ENCODE results near the gene IER5.
A peak's percentile ranks its signal among the peaks of the same experiment; 100 is the strongest.
"Not testable (repeated sequence)": the region's sequence is repeated elsewhere in the genome, so short reads cannot be mapped to it uniquely, and the experiment has no call there.

Gene IER5

DNA sequence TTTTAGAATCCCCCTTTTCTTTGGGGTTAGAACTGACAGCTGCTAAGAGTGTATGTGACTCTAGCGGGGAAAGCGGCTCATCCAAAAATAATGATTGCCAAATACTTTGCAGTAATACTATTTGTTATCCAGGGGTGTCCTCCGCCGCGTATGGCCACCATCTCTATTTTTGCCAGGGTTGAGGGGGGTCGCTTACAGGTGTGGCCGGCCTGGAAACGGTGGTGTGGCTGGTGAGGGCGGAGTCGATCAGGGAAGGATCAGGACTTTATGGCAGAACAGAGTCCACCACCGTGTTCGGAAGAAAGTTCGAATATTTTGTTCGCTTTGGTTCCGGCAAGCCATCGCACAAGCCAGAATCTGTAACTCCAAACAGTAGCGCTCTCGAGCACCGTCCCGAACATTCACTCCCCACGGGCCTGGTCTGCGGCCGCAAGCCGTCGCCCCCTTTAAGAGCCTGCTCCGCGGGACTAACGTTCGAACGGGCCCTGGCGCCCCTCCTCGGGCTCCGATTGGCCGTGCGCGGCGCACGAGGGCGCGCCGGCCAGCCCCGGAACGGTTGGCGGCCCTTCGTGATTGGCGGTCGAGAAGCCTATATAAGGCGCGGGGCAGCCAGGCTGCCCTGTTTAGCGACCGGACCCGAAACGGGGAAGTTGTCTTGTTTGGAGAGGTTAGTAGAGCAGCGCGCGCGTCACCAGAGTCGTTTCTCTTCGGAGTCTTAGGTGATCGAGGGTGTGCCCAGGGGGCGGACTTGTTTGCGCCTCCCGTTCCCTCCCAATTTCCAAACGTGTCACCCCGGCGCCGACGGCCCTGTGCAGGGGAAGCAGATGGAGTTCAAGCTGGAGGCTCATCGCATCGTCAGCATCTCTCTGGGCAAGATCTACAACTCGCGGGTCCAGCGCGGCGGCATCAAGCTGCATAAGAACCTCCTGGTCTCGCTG is at the start of gene IER5:
TSS of gene IER5 (plus strand) at position 622 of the 938 bp plus-strand sequence. CDS start at position 825, 203 bp downstream.
- DNase-seq, result peak; percentile 97

DNA sequence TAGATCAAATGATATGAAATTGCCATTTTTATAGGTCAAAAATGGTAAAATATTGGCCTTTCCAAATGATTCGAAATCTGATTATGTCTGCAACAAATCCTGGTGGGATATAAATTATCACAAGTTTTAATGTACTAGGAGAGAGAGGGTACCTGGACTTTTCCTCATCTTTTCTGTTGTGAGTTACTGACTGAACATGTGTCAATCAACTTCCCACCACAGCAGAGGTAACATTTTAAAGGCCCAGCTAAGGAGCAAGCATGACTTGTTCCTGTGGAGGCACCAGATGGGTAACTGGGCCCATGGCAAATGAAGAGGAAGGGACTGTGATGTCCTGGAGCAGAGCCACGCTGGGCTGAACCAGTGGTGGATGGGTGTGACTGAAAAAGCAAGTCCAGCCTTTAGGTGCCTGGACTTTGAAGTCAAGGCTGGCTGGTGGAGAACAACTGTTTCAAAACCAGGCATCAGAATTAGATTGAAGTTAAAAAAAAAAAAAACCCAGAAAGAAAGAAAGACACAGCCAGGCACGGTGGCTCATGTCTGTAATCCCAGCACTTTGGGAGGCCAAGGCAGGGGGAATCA is 48.1 kb upstream of the IER5 start:
- DNase-seq, result no peak

DNA sequence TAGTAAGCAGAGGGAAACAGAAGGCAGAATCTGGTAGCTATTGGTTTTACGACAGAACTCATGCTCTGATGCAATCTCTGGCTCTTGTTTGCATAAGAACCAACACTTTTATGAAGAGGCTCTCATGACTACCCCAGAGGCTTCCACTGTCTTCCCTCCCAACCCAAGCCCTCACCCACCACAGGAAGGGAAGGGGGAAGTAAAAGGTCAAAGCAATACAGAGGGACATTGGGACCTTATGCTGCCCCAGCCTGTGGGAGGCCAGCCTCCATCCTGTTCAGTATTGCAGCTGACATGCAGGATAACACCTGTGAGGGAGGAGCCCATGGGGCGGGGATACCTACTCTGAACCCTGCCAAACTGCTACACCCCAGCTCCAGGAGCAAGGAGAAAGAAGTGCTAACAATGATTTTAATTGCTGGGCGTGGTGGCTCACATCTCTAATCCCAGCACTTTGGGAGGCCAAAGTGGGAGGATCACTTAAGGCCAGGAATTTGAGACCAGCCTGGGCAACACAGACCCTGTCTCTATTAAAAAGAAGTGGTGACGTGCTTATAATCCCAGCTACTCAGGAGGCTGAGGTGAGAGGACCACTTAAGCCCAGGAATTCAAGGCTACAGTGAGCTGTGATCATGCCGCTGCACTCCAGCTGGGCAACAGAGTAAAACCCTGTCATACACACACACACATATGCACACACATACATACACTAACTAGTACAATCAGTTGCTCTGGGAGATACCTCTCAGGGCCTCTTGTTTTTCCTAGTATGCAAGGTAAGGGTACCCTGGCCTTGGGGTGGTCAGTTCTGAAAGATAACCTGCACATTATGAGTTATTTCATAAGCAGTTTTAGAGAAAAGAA is 45.2 kb upstream of the IER5 start:
- DNase-seq, result peak; percentile 22

DNA sequence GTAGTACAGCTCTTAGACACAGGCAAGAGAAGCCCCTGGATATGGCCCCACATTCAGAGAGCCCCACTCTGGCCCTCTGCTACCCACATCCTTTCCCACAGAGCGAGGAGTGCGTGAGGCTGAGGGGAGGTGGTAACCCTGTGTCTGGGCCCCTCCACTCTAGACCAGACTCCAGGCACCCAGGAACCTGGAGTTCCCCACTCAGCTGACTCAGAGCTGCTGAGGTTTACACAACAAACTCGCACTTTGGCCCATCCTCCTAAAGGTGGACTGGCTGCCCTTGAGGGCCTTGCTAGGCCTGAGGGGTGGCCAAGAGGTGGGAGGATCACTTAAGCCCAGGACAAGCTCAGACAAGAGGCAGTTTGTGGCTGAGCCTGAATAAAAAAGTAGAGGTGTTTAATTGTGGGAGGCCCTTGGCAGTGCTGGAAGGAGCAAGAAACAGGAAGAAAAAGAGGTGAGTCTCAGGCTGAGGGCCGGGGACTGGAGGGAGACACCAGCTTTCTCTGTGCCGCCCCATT is 44.0 kb upstream of the IER5 start:
- DNase-seq, result no peak

DNA sequence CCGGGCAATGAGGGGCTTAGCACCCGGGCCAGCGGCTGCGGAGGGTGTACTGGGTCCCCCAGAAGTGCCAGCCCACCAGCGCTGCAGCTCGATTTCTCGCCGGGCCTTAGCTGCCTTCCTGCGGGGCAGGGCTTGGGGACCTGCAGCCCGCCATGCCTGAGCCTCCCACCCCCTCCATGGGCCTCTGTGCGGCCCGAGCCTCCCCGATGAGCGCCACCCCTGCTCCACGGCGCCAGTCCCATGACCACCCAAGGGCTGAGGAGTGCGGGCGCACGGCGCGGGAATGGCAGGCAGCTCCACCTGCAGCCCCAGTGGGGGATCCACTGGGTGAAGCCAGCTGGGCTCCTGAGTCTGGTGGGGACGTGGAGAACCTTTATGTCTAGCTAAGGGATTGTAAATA is 42.6 kb upstream of the IER5 start:
- DNase-seq, result not testable (repeated sequence)

DNA sequence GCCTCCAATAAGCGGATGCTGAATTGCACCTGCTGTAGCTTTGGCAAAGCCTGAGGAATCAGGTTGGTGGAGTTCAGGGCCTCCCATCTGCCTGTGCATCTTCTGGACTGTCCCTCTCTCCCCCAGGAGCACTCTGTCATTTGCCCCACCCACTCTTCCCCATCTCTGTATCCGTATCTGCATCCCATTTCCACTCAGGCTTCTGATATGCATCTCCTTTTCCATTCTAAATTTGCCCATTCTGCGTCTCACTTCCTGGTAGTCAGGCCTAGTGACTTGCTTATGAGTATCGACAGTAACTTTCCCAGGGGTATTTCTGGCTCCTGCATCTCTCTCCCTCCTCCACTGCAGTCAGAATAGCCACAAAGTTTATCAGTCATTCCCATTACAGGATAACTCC is 39.1 kb upstream of the IER5 start:
- DNase-seq, result no peak

DNA sequence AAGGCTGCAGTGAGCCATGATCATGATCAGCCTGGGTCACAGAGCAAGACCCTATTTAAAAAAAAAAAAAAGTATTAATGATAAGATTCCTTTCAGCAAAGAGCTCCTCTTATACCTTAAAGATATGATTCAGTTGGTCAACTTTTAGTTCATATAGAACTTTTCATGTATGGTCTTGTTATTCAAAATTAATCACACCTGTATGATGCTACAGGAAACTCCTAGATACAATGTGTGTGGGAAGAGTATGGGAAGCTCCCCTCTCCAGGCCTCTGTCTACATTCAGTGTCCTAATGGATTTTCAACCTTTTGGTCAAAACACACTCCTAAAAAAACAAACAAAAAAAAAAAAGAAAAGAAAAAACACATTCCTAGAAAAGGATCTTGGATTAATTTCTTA is 37.6 kb upstream of the IER5 start:
- no peak for DNase-seq

DNA sequence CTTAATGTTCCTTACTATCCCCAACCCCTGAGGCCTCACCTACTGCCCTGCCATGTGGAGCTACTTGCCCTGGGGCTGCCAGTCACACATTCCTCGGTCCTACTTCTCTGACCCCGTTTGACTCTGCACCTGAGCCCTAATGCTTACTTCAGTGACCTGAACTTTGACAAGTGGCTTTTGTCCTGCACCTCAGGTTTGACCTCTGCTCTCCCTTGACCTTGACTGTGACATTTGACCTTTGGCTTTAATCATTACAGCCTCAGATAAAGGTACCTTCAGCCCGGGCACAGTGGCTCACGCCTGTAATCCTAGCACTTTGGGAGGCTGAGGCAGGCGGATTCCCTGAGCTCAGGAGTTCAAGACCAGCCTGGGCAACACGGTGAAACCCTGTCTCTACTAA is 31.9 kb upstream of the IER5 start:
- DNase-seq, result no peak

DNA sequence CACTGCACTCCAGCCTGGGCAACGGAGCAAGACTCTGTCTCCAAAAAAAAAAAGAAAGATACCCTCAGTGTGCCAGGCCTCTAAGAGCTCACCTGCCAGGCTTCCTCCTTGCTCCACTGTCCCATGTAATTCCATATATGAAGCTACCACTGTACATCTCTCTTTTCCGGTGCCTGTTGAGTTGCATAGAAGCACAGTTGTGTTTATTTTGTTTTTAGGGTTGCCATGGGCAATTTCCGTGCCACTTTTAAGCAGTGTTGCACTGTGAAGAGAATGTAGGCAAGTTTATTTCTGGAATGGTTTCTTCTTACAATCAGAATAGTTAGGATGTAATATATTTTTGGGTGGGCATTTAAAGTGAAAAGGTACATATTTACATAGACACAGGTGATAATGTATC is 31.4 kb upstream of the IER5 start:
- DNase-seq, result no peak

DNA sequence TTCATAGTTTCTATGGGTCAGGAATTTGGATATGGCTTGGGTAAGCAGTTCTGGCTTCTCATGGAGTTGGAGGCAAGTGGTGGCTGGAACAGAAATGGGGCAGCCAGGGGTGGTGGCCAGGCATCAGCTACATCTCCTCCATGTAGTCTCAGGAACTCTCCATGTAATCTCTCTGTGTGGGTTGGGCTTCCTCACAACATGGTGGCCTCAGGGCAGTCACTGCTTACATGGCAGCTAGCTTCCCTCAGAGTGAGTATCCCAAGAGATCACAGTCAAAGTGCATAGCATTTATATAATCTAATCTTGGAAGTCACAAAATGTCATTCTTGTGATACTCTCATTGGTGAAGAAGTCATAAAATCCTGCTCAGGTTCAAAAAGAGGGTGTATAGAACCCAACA is 29.1 kb upstream of the IER5 start:
- DNase-seq, result no peak

DNA sequence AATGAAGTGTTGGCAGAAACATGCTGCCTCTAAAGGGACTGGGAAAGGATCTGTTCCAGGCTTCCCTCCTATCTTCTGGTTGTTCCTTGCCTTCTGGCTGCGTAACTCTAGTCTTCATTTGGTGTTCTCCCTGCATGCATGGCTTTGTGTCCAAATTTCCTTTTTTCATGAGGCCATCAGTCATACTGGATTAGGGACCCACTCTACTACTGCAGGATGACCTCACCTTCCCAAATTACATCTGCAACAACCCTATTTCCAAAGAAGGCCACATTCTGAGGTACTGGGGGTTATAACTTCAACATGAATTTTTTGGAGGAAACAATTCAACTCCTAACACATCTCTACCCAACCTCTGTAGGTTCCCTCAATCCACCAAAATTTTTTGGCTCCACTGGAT is 28.4 kb upstream of the IER5 start:
- no peak for DNase-seq

DNA sequence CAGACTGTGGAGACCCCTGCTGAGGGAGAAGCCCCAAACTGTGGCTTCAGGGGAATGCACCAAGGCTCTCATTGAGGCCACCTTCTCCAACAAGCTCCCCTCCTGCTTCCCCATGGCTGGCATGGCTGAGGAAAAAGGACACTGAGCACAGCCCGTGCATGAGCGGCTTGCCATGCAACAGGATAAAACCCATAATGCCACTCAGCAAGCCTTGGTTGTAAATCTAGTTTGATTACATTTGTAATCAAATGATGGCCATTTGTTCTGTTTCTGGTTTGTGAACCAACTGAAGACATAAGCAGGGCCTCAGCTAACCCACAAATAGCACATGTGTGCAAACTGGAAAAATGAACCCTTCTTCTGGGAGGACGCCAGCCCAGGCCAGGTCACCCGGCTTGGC is 27.6 kb upstream of the IER5 start:
- DNase-seq, result not testable (repeated sequence)

DNA sequence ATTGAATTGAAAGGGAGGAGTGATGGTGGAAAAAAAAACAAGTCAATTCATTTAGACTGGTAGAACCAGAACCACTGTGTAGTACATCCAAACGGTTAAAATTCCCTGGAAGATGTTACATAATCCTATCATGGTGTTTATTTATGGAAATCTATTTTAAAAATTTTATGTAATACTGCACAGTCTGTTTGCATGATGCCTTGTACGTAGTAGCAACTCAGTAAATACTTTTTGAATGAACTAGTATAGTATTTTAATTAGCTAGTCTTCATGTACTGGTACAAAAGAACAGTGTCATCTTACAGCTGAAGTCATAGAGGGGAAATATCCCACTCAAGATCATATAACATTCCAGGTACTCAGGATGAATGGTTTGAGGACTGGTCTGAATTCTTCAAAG is 27.0 kb upstream of the IER5 start:
- no peak for DNase-seq

DNA sequence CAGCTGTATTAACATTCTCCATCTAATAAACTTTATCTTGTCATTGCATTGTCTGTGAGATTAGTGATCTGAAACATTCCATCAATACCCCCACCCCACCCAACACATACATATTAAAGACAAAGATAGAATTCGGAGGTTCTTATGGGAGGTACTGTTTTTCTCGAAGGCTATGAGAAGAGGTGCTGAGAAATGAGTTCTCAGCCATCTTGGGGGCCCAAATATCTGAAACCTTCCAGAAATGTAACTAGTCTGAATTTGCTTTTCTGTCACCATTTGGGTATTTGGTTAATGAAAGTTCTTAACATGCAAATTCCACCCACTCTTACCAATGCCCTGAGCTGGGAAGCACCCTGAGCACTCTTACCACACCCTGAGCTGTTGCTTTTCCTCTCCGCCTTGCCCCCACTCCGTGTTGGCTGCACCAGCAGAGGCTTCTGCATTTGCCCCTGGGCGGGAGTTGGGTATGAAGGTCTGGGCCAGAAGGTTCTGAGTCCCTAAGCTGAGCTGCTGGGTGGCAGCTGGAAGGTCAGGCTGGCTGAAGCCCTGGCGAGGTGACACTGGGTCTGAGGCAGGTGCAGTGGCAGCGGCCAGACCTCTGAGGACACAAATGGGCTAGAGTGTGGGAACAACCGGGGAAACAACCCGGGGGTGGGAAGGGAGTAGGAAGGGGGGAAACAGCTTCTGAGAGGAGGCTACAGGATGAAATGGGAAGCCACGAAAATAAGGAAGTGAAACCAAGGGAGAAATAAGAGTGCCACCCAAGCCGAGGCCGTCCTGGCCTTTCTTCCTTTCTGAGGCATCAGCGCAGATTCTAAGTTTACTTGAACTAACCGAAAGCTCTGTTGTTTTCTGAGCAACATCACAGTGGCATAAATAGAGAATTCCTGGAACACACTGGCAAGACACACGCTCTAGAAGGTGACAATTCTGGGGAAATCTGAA is 26.3 kb upstream of the IER5 start:
- no peak for DNase-seq

DNA sequence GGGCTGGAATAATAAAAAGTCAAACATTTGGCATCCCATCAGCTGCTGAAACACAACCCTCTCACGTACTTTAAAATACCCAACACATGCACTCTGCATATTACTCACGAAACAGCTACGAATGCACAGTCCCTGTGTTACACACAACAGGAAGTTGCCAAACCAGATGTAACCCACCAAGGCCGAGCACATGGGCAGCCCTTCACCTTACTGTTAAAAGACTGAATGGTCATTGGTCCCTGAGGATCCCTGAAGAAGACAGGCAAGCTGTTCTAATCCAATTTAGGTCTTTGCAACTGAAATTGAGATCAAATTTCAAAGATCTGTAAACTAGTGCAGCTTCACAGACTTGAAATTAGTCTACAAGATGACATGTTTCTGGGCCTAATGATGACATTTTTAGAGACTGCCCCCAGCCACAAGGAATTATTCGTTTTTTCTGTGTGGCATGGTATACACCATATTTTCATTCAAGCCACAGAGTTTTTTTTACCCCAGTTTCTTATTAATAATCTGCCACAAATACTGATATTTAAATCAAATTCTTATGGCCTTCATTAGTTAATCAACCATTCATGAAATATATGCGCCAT is 25.6 kb upstream of the IER5 start:
- peak; percentile 70 for DNase-seq

DNA sequence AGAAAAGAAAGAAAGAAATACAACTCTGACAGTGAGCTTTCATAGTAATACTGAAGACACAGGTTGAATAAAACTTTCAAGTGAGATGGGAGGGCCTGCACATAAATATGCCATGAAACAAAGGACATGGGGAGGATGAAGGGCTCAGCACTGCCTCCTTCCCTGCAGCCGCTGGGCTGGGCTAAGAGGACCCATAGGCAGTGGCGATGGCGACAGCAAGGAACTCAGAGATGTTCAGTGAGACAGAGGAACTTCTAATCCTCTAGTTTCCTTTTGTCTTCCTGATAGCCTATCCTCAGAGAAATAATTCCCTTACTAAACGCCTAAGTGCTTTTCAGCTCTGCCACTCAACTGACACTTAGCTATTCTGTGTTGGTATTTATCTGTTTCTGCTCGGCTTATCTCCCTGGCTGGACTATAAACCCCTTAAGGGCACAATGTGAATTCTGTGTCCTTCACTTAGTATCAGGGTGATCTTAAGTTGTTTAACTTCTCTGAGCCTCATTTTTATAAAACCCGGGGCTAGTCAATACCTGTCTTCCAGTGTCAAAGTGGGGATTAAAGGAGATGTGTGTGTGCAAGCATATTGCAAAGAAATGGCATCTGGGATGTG is 24.4 kb upstream of the IER5 start:
- DNase-seq, result no peak

DNA sequence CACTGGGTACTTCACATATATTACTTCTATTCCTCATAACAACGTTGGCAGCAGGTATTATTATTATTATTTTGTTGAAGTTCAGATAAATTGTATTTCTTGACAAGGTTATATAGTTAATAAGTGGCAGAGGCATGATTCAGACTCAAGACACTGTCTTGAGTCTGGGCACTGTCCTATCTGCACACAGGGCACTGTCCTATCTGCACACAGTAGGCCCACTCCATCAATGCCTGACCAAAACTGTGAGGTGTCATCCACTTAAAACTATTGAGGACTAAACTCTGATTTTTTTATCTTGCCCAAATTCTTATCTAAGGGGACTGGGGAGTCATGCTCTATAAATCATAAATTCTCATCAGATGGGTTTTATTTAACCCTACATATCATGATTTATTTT is 23.8 kb upstream of the IER5 start:
- DNase-seq, result no peak

DNA sequence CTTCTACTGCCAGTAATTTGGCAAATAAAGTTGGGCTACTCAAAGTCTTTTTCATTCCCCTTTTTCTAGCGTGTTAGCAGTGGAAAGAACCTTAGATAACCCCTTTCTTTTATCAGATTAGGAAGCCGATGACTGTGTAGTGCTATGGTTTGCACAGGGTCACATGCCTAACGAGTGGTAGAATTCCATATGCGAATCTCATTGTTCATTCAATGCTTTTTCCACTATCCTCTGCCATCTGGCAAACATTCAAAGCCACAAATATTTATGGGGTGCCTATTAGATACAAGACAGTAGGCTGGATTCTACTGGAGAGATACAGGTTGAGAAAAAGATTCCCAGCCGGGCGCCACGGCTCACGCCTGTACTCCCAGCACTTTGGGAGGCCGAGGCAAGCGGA is 14.9 kb upstream of the IER5 start:
- DNase-seq, result peak; percentile 94

DNA sequence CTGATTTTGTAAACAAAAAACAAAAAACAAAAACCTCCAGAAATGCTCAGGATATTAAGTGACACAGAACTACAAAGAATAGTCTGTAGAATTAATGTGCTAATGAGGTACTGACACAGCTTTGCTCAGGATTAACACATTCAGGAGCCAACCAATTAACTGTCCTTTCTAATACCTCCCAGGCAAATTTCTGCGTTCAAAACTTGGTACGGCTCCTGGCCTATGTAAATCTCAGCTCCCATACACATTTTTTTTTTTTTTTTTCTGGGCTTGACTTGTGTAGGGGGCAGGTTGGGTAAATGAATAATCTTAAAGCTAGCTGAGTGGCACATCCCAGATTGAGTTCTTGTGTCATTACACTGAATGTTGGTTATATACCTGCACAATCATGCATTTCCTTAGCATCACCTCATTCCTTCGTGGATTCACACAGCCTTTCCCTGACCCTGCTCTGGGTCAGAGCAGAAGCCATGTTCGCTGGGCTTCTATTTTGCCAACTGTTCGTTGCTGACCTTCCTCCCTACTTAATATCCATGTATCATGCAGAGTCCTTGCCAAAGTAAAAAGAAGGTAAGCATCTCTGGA is 12.6 kb upstream of the IER5 start:
- DNase-seq, result no peak

DNA sequence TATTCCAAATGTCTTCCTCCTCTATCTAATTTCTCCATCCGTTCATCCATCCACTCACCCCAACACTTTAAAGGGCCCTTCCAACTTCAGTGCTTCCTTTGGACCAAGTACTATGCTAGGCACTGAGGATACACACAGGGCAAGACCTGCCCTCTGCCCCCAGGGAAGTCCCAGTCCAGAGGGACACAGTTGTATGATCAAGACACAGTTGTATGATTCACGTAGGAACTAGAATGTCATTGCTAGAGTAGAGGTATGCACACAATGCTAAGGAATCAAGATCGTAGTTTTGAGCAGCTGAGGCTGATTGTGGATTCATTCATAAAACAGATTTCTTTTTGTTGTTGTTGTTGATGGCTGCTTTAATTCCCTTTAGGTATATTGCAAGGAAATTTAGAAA is 11.6 kb upstream of the IER5 start:
- no peak for DNase-seq
